HG03442 (cell line): Measurements from ENCODE around the gene PINK1.

Source experiments
- ATAC-seq: cut with Tn5 transposase; IDR thresholded peaks from one replicate; pipeline ENCODE4 v1.9.1; 2021; ENCODE audit warnings: mild to moderate bottlenecking, moderate library complexity; ENCODE audit not compliant: unreplicated experiment

Gene PINK1

GRCh38 chr1:20643080-20643479 is 9.8 kb downstream of the PINK1 start:
- no peak for ATAC-seq

DNA sequence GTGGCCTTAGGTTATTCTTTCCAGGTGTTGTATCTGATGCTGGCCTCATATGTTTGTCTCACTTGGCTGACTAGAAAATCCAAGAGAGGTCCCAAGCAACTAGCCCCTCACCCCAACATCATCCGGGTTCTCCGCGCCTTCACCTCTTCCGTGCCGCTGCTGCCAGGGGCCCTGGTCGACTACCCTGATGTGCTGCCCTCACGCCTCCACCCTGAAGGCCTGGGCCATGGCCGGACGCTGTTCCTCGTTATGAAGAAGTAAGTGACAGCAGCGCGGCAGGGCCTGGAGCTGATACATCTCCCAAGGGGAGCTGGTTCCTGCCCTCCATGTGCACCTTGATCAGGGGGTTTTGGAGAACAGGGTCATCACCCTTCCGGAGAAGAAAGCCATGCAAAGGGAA is 11.2 kb downstream of the PINK1 start:
- ATAC-seq: no peak

DNA sequence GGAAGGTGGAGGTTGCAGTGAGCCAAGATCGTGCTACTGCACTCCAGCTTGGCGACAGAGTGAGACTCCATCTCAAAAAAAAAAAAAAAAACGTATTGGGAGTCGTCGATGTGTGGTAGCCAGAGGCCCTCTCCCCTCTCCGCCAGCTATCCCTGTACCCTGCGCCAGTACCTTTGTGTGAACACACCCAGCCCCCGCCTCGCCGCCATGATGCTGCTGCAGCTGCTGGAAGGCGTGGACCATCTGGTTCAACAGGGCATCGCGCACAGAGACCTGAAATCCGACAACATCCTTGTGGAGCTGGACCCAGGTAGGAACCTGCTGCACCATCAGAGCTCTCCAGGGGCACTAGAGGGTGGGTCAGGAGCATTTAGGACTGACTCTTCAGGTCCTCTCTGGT is 12.2 kb downstream of the PINK1 start:
- ATAC-seq: no peak

GRCh38 chr1:20648438-20648837 is 15.2 kb downstream of the PINK1 start:
- no peak for ATAC-seq

- ATAC-seq: no peak
These were observed 15.7 kb downstream of the PINK1 start for GRCh38 chr1:20648946-20649345.

DNA sequence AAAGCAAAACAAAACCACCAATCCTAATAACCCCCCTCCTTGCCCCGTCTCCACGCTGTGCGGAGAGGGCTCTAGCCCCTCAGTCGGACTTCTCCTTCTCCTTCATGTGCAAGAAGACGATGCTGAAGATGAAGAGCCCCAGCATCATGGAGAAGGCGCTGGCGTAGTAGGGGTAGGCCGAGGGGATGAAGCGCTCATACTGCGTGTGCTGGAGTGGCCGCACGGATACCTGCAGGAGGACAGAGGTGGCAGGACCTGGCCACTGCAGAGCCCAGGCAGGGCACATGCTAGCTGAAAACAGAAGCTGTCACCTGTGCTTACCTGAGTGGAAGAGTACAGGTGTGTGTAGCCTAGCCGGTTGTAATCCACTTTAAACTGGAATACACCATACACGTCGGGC is 19.0 kb downstream of the PINK1 start:
- no peak for ATAC-seq

GRCh38 chr1:20654104-20654690 is 20.9 kb downstream of the PINK1 start:
- no peak for ATAC-seq

GRCh38 chr1:20657024-20657423 is 23.8 kb downstream of the PINK1 start:
- no peak for ATAC-seq

DNA sequence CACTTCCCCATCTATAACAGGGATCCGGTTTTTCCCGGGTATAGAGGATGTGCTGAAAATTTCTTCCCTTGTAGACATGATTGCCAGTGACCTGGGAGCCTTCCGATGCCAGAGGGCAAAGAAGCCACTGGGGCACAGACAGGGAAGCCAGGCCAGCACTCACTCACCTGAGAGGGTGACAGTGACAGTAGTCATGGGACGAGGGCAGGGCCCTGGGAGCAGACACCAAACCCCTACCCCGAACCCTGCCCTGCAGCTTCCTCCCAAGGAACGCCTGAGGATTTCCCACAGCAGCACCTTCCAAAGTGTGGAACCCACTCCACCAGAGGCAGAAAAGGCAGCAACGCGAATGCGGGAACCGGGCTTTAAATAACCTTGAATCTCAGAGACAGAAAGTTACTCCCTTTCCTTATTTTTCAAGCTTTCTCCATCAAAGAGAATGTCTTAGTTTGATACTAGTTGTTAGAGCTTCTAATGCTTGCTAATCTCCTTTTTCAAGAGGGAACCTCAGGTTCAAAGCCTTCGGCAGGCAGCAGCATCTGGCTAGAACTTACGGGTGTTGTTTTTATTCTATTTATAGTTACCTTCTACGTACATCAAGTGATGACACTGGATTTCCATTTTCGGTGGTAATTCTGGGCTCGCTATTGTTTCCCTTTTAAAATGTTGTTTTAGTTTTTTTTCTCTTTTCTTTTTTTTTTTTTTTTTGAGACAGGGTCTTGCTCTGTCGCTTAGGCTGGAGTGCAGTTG is 25.1 kb downstream of the PINK1 start:
- no peak for ATAC-seq

- no peak for ATAC-seq
These were observed 27.1 kb downstream of the PINK1 start for GRCh38 chr1:20660363-20660762.

- no peak for ATAC-seq
These were observed 27.6 kb downstream of the PINK1 start for GRCh38 chr1:20660847-20661206.

DNA sequence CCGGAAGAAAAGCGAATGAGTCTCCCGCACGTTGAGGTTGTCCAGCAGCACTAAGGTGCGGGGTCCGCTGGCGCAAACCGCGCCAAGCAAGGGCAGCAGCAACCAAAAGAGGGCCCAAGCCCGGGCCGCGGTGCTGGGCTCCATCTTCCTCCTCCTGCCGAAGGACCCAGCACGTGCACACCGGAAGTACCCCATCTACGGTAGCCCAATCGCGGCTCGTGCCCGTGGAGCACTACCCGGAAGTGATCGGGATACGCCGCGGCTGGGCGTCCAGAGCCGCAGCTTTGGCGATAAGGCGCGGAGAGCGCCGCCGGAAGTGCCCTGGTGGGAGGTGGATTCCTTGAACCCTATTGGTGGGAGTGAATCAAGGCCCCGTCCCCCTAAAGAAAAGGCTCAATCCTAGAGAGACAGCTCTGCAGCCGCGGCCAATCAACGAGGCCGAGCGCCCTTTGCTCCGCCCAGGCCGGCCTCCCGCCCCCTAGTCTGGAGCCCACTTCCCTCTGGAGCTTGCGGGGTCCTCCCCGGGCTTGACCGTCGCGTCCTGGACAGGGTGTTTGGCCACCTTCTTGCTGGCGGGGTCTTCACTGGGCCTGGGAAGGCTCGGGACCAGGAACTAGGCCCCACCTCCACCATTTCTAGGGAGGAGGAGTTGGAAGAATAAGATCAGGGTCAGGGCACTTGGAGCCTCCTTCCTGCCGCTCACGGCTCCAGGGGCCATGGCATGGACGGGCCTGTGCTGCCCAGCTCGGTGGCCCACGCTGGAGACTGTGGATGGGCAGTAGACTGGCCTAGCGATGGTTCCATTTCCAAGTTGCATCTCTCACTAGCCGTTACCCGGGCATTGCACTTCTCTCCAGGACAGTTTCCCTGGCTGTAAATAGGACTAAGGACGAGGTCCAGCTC is 28.2 kb downstream of the PINK1 start, which contains the start of gene DDOST:
TSS of gene DDOST (minus strand) at position 163 of the 903 bp plus-strand sequence. CDS start at position 144, 19 bp downstream.
- peak; percentile 92 for ATAC-seq

GRCh38 chr1:20662110-20662475 is 28.8 kb downstream of the PINK1 start:
- no peak for ATAC-seq

DNA sequence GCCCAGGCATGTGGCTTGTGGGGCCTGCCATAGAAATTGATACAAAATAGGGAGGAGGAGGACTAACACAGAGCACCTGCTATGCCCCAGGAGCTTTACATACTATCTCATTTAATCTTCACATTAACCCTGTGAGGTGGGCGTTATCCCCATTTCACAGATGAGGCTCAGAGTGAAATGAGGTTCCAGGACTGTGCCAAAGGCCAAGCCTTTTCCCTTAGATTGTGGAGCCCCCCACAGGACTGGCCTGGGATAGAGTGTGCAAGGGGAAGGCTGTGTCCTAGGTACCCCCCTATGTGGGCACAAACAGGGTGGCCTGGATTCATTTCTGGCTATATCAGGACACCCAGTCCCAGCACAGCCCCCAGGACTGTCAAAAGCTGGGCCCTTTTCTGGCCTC is 30.1 kb downstream of the PINK1 start:
- ATAC-seq: no peak

DNA sequence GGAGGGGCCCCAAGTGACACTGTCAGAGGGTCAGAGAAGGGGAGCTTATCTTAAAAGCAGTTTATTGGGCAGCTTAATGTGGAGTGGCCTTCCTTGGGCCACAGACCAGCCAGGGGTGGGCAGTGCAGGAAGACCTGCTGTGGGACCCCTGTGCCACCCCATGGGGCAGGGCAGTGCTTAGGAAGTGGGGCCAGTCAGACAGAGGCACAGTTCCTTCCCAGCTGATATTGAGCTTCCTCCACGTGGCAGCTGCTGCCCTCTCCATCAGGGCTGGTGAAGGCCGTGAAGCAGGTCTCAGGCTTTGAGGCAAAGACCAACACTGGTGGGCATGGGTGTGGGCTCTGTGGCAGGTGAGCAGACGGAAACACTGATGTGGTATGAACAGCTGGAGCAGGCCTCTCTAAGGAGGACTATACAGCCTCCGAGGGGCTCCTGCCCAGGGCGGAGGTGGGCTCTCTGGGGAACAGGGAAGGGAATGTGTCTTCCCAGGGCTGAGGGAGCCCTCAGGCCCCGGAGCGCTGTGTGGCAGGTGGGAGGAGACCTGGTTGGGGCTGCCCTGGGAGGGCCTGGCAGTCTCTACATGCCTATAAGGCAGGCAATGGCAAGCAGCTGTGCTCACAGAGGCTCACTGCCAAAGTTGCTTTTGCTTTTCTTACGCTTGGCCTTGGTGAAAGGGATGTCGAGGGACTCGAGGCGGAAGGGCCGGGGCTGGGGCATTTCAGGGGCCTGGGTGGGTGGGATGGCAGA is 30.9 kb downstream of the PINK1 start:
- no peak for ATAC-seq

GRCh38 chr1:20665726-20666125 is 32.5 kb downstream of the PINK1 start:
- no peak for ATAC-seq

DNA sequence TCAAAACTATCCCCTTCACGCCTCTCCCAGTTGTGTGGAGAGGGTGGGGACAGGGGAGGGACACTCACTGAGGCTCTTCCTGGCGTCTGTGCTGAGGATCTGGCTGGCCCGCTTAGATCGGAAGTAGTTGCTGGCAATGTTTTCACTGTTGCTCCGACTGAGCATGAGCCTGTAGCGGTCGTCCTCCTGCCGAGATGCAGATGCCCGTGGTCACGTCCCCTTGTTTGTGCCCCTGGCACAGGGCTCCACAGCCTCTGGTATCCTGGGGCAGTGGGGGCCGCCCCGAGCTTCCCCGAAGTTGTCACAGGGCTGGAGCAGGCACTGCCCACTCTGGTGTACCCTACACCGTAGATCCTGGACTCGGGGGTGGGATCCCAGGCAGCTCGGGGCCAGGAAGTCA is 32.9 kb downstream of the PINK1 start:
- ATAC-seq: no peak

DNA sequence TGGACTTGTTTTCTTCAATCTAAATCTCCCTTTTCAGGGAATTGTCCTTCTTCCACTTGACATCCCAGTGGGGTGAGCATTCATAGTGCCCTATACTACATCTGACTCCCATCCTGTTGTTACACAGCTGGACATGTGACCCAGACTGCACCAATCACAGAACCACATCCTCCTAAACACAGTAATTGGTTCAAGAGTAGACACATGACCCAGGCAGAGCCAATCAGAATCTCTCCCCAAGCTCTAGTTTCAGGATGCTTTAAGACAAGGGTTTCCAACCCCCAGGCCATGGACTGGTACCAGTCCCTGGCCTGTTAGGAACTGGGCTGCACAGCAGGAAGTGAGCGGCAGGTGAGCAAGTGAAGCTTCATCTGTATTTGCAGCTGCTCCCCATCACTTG is 33.5 kb downstream of the PINK1 start:
- no peak for ATAC-seq

DNA sequence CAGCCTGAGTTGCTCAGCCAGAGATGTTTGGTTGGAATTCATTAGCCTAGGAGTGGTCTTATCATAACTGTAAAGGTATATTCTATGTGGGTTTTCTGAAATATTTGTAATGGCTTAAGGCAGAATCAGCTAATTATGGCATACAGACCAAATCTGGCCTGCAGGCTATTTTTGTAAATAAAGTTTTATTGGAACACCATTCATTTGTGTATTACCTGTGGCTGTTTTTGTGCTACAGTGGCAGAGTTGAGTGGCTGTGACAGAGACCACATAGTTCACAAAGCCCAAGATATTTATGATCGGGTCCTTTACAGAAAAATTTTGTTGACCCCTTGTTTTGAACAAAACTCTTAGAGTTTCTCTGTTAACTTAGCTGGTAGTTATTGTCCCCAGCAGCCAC is 35.3 kb downstream of the PINK1 start:
- no peak for ATAC-seq

DNA sequence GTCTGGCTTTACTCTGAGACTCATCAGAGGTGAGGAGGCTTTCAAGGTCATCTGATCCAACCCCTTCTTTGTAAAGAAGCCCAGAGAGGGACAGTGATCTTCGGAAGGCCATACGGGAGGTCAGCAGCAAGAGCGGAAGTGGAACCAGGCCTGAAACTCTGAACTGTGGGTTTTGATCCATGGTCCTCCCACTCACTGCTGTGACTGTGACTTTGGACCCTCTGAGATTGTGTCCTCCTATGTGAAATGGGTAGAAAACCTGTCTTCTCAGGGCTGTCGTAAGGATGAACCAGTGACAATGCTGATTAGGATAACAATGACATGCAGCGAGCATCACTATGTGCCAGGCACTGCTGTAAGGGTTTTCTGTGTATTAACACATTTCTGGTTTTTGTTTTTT is 37.7 kb downstream of the PINK1 start:
- no peak for ATAC-seq

DNA sequence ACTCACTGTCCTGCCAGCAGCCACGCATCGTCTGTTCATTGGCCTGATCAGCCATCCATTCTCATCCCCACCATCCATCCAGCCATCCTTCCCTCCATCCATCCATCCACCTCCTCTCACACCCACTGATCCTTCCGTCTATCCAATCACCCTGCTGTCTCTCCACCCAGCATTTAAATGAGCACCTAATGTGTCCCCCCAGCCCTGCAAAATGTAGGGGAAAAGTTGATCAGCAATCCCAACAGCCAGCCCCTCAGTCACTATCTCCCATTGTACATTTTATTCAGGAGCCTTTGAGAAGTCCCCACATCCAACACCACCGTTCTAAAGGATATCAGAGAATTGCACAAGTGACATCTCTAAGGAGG is 39.0 kb downstream of the PINK1 start:
- ATAC-seq: no peak
